ENCODE data around the gene SLC44A5.
A peak's percentile ranks its signal among the peaks of the same experiment; 100 is the strongest.
"Not testable (repeated sequence)": the region's sequence is repeated elsewhere in the genome, so short reads cannot be mapped to it uniquely, and the experiment has no call there.

SLC44A5 gene

DNA sequence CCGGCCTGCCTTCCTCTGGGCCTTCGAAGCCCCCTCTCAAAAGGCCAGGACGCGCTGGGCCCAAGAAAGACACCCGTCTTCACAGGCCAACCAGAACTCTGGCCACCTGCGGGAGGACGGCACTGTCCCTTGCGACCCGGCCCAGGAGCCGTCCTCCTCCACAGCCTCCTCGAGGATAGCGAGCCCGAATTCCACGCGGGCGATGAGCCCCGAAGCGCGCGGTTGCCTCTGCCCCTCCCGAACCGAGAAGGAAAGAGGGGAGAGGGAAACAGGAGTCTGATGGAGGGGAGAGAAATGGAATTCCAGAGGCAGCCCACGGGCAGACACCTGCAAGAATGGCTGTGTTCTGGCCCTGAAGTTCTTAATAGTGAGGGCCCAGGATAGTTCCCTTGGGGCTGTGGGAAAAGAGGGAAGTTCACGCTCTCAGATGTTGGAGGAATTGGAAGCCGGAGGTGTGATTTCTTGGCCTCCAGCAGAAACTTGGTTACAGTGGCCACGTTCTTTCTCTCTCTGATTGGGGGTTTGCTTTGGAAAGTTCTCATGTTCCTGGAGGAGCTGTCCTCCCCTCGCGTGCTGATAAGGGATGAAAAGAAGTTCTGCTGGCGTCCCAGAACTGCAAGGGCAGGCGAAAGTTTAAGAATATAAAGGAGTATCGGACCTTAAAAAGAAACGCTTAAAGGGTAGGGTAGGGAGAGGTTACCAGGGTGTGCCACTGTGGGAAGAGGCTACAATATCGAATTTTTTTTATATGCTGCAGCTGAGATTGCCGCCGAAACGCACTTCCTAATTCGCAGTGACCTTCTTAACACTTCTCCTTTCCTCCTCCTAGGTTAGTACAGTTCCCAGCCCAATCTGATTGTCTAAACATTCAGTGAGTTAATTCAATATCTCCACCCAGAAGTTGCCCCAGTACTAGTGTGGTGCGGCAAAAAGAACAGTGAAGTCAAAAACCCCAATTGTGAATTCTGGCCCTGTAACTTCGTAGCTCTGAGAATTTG, 5.8 kb upstream of the SLC44A5 start:
- H3K9me3 Mint-ChIP-seq, result peaks cover 6% of the 10 kb centered on the region
- DNase-seq (ENCODE audit: low spot score in 2 of 2) (no peak), ATAC-seq (replicated peaks; ENCODE audit: extremely low read depth, poor library complexity, severe bottlenecking) (no peak)
- H3K27me3 Mint-ChIP-seq, result peaks cover 87% of the 10 kb centered on the region
- no peak overlapping the region for H3K27ac Mint-ChIP-seq (ENCODE audit: low read depth)
- H3K4me3 Mint-ChIP-seq, result peak overlapping the region; percentile 34
- H3K36me3 Mint-ChIP-seq (ENCODE audit: insufficient read depth), result peaks cover 2% of the 10 kb centered on the region
- H3K4me1 Mint-ChIP-seq, result peaks cover 10% of the 10 kb centered on the region

DNA sequence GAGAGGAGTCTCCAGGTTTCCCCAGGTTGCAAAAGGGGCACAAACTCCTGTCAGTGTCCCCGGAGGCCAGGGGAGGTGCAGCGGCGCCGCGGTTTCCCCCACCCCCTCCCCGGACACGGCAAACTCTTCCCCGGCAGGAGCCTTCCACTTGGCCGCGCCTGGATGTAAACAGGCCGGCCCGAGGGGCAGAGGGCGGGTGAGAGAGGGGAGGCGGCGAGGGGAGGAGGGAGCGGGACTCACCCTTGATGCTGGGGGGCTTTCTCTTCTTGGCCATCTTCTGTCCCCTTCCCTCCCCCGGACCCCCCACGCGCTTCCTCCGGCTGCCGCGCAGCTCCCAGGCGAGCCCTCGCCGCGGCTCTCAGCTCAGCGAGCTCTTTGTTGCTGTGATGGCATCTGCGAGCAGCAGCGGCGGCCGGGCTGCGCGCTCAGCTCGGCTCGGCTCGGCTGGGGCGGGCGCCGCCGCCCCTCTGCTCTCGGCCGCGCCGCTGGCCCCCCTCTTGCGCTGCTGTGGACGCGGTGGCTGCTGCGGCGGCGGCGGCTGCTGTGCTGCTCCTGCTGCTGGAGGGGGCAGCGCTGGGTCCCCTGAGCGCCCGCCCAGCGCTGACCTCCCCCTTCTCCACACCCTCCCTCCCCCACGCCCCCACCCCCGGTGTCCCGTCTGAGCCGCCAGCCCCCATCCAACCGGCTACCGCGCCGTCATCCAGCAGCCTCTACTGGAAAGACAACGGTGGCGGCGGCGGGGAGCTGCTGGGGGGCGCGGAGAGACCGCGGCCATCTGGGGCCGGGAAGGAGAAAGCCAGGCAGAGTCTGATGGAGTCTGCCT, 4.9 kb upstream of the SLC44A5 start:
- DNase-seq (ENCODE audit: low spot score in 2 of 2) (no peak), ATAC-seq (replicated peaks; ENCODE audit: extremely low read depth, poor library complexity, severe bottlenecking) (peak; percentile 42)
- no peak overlapping the region for H3K27ac Mint-ChIP-seq (ENCODE audit: low read depth)

DNA sequence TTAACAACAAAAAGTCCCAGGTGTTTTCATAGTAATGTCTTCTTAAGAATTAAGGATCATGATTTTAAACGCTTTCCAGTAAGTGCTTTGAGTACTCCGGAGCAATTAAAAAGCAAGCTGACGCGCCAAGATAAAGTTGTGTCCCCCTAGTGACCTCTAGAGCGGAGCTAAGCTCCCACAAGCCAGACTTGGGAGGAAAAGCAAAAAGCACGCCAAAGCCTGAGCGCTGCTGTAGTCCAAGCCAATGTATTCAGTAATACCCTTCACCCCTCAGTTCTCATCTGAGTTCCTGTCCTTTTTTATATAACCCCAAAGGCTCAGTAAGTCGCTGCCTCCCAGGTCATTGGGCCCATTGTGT, 3.5 kb upstream of the SLC44A5 start:
- H3K4me1 Mint-ChIP-seq, result peaks cover 10% of the 10 kb centered on the region
- H3K9me3 Mint-ChIP-seq, result no peaks in the 10 kb centered on the region
- no peak overlapping the region for H3K27ac Mint-ChIP-seq (ENCODE audit: low read depth)
- DNase-seq (ENCODE audit: low spot score in 2 of 2) (no peak), ATAC-seq (replicated peaks; ENCODE audit: extremely low read depth, poor library complexity, severe bottlenecking) (peak; percentile 10)
- H3K4me3 Mint-ChIP-seq, result peak overlapping the region; percentile 63
- H3K36me3 Mint-ChIP-seq (ENCODE audit: insufficient read depth), result peaks cover 2% of the 10 kb centered on the region
- peaks cover 76% of the 10 kb centered on the region for H3K27me3 Mint-ChIP-seq

More for the DNA sequence above, 4.9 kb upstream of the SLC44A5 start:
- Mint-ChIP-seq H3K4me1 (peaks cover 10% of the 10 kb centered on the region), H3K9me3 (peaks cover 6% of the 10 kb centered on the region), H3K36me3 (ENCODE audit: insufficient read depth) (peaks cover 2% of the 10 kb centered on the region), H3K4me3 (peak overlapping the region; percentile 63), H3K27me3 (peaks cover 90% of the 10 kb centered on the region)

DNA sequence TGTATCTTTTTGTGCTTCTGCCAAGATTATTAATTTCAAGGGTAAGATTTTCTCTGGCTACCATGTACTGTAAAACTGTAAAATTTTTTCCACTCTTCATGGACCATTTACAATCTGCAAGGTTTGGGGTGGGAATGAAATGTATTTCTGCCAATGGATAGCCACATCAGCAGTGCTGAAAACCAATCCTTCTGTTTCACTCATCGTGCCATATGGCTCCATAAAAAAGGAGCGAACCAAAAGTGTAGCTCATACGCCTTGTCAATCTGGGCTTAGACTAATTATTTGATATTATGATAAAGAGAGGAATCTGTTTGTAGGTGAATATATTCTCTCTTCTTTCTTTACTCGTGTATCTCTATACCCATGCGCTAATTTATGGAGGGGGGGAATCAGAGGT, 3.0 kb upstream of the SLC44A5 start:
- ATAC-seq (replicated peaks; ENCODE audit: extremely low read depth, poor library complexity, severe bottlenecking) (no peak), DNase-seq (ENCODE audit: low spot score in 2 of 2) (no peak)
- Mint-ChIP-seq H3K4me1 (peaks cover 10% of the 10 kb centered on the region), H3K36me3 (ENCODE audit: insufficient read depth) (peaks cover 2% of the 10 kb centered on the region), H3K27me3 (peaks cover 76% of the 10 kb centered on the region), H3K27ac (ENCODE audit: low read depth) (no peak overlapping the region), H3K4me3 (no peak overlapping the region), H3K9me3 (no peaks in the 10 kb centered on the region)

DNA sequence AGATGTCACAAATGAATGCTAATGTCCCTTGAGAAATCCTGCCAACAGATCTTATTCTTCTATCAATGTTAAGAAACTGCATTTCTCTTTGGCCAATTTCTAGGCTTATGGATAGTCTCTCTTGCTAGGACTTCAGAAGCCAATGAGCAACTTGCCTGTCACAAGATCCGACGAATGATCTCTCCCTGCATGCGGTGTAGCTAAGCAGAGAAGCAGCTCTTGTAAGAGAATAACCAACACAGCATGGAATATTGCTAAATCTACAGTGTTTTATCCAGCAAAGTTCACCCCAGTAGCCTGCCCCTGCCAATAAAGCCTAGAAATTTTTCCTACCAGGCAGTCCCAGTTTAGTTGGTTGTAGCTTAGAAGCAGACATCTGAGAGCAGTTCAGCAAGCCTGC, 2.1 kb upstream of the SLC44A5 start:
- Mint-ChIP-seq H3K27me3 (peaks cover 74% of the 10 kb centered on the region), H3K9me3 (no peaks in the 10 kb centered on the region), H3K4me1 (peaks cover 10% of the 10 kb centered on the region), H3K27ac (ENCODE audit: low read depth) (no peak overlapping the region), H3K36me3 (ENCODE audit: insufficient read depth) (peaks cover 2% of the 10 kb centered on the region), H3K4me3 (no peak overlapping the region)
- DNase-seq (ENCODE audit: low spot score in 2 of 2) (no peak), ATAC-seq (replicated peaks; ENCODE audit: extremely low read depth, poor library complexity, severe bottlenecking) (no peak)

DNA sequence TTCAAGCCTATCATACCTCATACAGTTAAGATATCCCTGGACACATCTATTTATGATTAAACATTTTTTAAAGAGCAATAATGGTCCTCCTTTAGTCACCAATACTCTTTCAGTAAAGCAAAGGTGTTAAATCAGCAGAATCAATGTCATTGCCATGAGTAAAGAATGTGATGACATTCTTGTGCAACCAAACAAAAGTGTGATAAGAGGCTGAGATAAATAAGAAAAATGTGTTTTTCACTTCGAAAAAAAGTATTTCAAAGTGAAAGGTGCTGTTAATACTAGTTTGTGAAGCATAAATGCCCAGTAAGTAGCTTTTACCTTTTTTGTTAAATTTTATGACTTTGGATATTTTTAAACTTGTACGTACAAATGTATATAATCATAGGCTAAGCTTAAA, 8.4 kb downstream of the SLC44A5 start:
- peaks cover 25% of the 10 kb centered on the region for H3K27me3 Mint-ChIP-seq
- no peak overlapping the region for H3K4me3 Mint-ChIP-seq
- H3K27ac Mint-ChIP-seq (ENCODE audit: low read depth), result no peak overlapping the region
- H3K9me3 Mint-ChIP-seq, result peaks cover 5% of the 10 kb centered on the region
- ATAC-seq (replicated peaks; ENCODE audit: extremely low read depth, poor library complexity, severe bottlenecking) (no peak), DNase-seq (ENCODE audit: low spot score in 2 of 2) (no peak)
- H3K4me1 Mint-ChIP-seq, result no peaks in the 10 kb centered on the region
- no peaks in the 10 kb centered on the region for H3K36me3 Mint-ChIP-seq (ENCODE audit: insufficient read depth)

DNA sequence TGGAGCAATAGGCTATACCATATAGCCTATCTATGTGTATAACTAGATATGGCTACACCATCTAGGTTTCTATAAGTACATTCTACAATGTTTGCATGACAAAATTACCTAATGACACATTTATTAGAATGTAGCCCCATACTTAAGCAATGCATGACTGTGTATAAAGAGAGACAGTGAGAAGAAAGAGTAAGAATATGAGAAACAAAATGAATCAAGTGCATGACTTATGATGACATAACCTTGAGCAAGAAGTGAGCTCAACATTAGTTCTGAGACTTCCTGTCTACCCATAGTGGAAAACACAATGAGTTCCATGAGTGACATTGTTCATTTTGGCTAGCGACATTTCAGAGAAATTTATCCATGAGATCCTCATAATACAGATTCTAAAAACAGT, 10.1 kb downstream of the SLC44A5 start:
- Mint-ChIP-seq H3K9me3 (no peaks in the 10 kb centered on the region), H3K36me3 (ENCODE audit: insufficient read depth) (no peaks in the 10 kb centered on the region), H3K4me1 (no peaks in the 10 kb centered on the region), H3K27me3 (peaks cover 9% of the 10 kb centered on the region), H3K27ac (ENCODE audit: low read depth) (no peak overlapping the region), H3K4me3 (no peak overlapping the region)
- ATAC-seq (replicated peaks; ENCODE audit: extremely low read depth, poor library complexity, severe bottlenecking) (no peak), DNase-seq (ENCODE audit: low spot score in 2 of 2) (no peak)

DNA sequence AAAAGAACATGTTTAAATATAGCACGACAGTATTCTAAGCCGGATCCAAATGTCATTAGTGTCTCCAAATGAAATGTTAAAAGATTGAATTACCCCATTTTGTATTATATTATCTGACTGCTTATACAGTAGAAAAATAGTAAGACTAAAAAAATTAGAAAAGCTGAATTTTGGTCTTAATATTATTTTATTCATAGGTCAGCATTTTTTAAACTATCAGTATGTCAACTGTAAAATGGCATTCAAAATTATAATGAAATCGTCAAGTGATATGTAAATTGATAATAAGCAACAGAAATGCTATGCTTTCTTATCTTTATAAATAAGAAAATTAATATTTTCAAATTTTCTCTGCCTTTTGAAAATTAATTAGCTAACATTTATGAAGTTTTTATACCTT, 16.6 kb downstream of the SLC44A5 start:
- DNase-seq (ENCODE audit: low spot score in 2 of 2), result no peak
- no peaks in the 10 kb centered on the region for H3K36me3 Mint-ChIP-seq (ENCODE audit: insufficient read depth)
- no peaks in the 10 kb centered on the region for H3K4me1 Mint-ChIP-seq
- H3K4me3 Mint-ChIP-seq, result no peak overlapping the region
- no peak for ATAC-seq (replicated peaks; ENCODE audit: extremely low read depth, poor library complexity, severe bottlenecking)
- H3K27me3 Mint-ChIP-seq, result peaks cover 44% of the 10 kb centered on the region
- peaks cover 5% of the 10 kb centered on the region for H3K9me3 Mint-ChIP-seq
- no peak overlapping the region for H3K27ac Mint-ChIP-seq (ENCODE audit: low read depth)

DNA sequence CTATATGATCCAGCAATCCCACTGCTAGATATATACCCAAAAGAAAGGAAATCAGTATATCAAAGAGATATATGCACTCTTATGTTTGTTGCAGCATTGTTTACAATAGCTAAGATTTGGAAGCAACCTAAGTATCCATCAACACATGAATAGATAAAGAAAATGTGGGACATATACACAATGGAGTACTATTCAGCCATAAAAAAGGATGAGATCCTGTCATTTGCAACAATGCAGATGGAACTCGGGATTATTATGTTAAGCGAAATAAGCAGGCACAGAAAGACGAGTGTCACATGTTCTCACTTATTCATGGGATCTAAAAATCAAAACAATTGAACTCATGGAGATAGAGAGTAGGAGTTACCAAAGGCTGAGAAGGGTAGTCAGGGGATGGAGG, 17.5 kb downstream of the SLC44A5 start:
- not testable (repeated sequence) for H3K4me1 Mint-ChIP-seq; H3K9me3 Mint-ChIP-seq; H3K27ac Mint-ChIP-seq (ENCODE audit: low read depth); DNase-seq (ENCODE audit: low spot score in 2 of 2); H3K36me3 Mint-ChIP-seq (ENCODE audit: insufficient read depth); ATAC-seq (replicated peaks; ENCODE audit: extremely low read depth, poor library complexity, severe bottlenecking); H3K4me3 Mint-ChIP-seq
- H3K27me3 Mint-ChIP-seq, result peaks cover 49% of the 10 kb centered on the region

DNA sequence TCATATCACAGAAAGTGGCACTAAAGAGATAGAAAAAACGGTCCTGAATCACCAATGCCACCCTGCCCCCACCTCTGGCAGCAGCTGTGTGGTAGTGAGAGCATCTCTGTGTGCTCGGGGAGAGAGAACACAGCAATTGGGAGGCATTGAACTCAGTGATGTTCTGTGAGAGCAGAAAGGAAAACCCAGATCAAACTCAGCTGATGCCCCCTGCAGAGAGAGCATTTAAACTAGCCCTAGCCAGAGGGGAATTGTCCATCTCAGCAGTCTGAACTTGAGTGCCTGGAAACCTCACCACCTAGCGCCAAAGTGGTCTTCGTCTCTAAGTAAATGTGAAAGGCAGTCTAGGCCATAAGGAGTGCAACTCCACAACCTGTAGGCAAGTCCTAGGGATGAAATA, 21.3 kb downstream of the SLC44A5 start:
- Mint-ChIP-seq H3K27ac (ENCODE audit: low read depth) (no peak overlapping the region), H3K27me3 (peaks cover 49% of the 10 kb centered on the region), H3K4me1 (no peaks in the 10 kb centered on the region), H3K4me3 (no peak overlapping the region), H3K9me3 (peaks cover 5% of the 10 kb centered on the region), H3K36me3 (ENCODE audit: insufficient read depth) (no peaks in the 10 kb centered on the region)
- ATAC-seq (replicated peaks; ENCODE audit: extremely low read depth, poor library complexity, severe bottlenecking) (no peak), DNase-seq (ENCODE audit: low spot score in 2 of 2) (no peak)

DNA sequence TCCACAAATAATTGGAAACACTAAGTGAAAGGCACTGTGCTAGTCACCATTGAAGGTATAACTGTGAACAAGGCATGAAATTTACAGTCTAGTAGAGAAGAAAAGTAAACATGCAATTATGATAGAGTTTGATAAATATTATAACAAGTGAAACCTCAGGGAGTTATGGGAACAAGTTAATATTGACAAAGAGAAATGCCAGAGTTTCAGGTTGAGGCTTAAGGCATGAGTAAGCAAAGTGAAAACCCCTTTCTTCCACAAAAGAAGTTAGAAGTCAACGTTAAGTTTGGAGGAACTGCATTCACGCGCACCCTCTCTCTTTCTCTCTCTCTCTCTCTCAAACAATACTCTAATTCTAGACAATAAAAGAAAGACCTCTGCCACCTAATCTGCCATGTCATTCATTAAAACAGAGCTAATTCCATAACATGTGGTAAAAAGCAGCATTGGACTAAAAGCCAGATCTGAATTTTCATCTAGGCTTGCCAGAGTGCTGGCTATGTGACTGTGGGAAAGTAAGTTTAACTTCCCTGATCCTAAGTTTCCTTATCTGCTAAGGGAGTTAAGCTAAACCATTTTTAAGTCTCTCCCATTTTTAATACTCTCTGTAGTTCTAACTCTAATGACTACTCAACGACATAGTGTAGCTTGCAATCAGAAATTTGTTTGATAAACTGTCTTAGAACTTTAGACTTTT, 22.0 kb downstream of the SLC44A5 start:
- no peak overlapping the region for H3K4me3 Mint-ChIP-seq
- no peaks in the 10 kb centered on the region for H3K4me1 Mint-ChIP-seq
- H3K9me3 Mint-ChIP-seq, result peaks cover 5% of the 10 kb centered on the region
- H3K36me3 Mint-ChIP-seq (ENCODE audit: insufficient read depth), result no peaks in the 10 kb centered on the region
- no peak overlapping the region for H3K27ac Mint-ChIP-seq (ENCODE audit: low read depth)
- DNase-seq (ENCODE audit: low spot score in 2 of 2) (no peak), ATAC-seq (replicated peaks; ENCODE audit: extremely low read depth, poor library complexity, severe bottlenecking) (no peak)
- H3K27me3 Mint-ChIP-seq, result peaks cover 49% of the 10 kb centered on the region

DNA sequence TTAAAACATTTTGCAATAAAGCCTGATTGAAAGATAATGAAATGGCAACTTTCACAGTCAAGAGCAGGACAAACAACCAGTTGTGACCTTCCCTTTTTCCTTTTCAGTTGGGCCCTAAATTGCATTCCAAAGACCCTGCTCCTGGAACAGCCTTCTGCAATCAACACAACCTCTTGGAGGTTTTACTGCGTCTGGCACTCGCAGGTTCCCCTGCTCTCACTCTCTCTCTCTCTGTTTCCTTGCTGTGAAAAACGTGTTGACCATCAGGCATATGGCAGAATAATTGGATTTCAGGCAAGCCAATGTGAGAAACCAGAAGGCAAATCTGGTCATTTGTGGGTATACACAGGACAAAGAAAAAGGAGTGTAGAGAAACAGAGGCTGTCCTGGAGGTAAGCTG, 23.2 kb downstream of the SLC44A5 start:
- Mint-ChIP-seq H3K9me3 (no peaks in the 10 kb centered on the region), H3K4me3 (no peak overlapping the region), H3K36me3 (ENCODE audit: insufficient read depth) (no peaks in the 10 kb centered on the region), H3K4me1 (no peaks in the 10 kb centered on the region), H3K27me3 (peaks cover 39% of the 10 kb centered on the region), H3K27ac (ENCODE audit: low read depth) (no peak overlapping the region)
- no peak for DNase-seq (ENCODE audit: low spot score in 2 of 2)
- ATAC-seq (replicated peaks; ENCODE audit: extremely low read depth, poor library complexity, severe bottlenecking), result no peak

All from central memory CD8-positive, alpha-beta T cell (primary cell).